GM12878 (cell line): ENCODE measurements around the gene RXYLT1. TPM values are rescaled to one million over a fixed set of nuclear protein-coding genes. Genes with fewer than 3 reads are reported as not detected.

Experiments
- ATAC-seq: fragments of 200-7000 bp; cut with Tn5 transposase; 3 replicates; pipeline ENCODE4 v1.9.1; 2020; ENCODE audit warnings: mild to moderate bottlenecking, moderate library complexity
- BruUV-seq: library from RNA; stranded (reverse); fragments of 400-500 nt; replicated peaks from 2 replicates; lab custom pipeline; 2021; lab: Mats Ljungman, UMichigan
- CTCF ChIA-PET: fragments of 300-600 bp; sonication (Branson Sonifier 250); formaldehyde crosslinking; extraction: SDS; loops from one replicate; lab custom pipeline; 2021; ENCODE audit warnings: inconsistent platforms; lab: Yijun Ruan, JAX
- POLR2A ChIA-PET: fragments of 350-600 bp; formaldehyde crosslinking; extraction: SDS; loops from one replicate; lab custom pipeline; 2021; ENCODE audit warnings: inconsistent platforms; lab: Charles Lee
- RAD21 ChIA-PET: fragments of 300-600 bp; sonication (Branson Sonifier 250); formaldehyde crosslinking; loops from one replicate; lab custom pipeline; 2023; ENCODE audit warnings: antibody characterized with exemption; ENCODE audit not compliant: unreplicated experiment; lab: Charles Lee
- SMC1A ChIA-PET: fragments of 300-600 bp; sonication (Branson Sonifier 250); formaldehyde crosslinking; loops from one replicate; lab custom pipeline; 2023; ENCODE audit not compliant: unreplicated experiment, uncharacterized antibody; lab: Charles Lee
- DNase-seq: peaks from one replicate; pipeline ENCODE4 v3.0.0-alpha.2; 2011; ENCODE audit warnings: low read depth, low spot score
- FAIRE-seq: peaks from 3 replicates; lab custom pipeline; 2011; peaks lifted over from hg19 to GRCh38; lab: Jason Lieb, UNC
- H2AFZ ChIP-seq: 2 replicates; pipeline ENCODE4 v1.6.0; 2011; ENCODE audit warnings: low read depth, low read length, control low read depth; ENCODE audit not compliant: control insufficient read depth
- H3K27ac ChIP-seq: 2 replicates; pipeline ENCODE4 v1.5.1; 2011; ENCODE audit warnings: control low read depth; ENCODE audit not compliant: control insufficient read depth, insufficient read depth
- H3K27me3 ChIP-seq, 2 experiments: replicated peaks in 1 of 2; 2 replicates each; pipeline versions ENCODE4 v1.6.0 to v1.6.1; 2011; ENCODE audit warnings: low read length in 1 of 2; ENCODE audit not compliant: control insufficient read depth in 2 of 2, insufficient read depth in 2 of 2
- H3K36me3 ChIP-seq, 2 experiments: 2 replicates each; pipeline ENCODE4 v1.5.1; 2011; ENCODE audit warnings: low read length in 1 of 2; ENCODE audit not compliant: control insufficient read depth in 2 of 2, insufficient read depth in 2 of 2
- H3K4me1 ChIP-seq: 2 replicates; pipeline ENCODE4 v1.6.1; 2011; ENCODE audit warnings: mild to moderate bottlenecking, low read length, moderate library complexity, mixed read lengths; ENCODE audit not compliant: control insufficient read depth, insufficient read depth
- H3K4me2 ChIP-seq: 2 replicates; pipeline ENCODE4 v1.6.0; 2011; ENCODE audit warnings: control low read depth; ENCODE audit not compliant: control insufficient read depth, insufficient read depth
- H3K4me3 ChIP-seq: fragments of 200-600 bp; sonication (generic); 2 replicates; pipeline ENCODE4 v1.5.1; 2016
- H3K79me2 ChIP-seq: 2 replicates; pipeline ENCODE4 v1.6.0; 2011; ENCODE audit warnings: low read length; ENCODE audit not compliant: control insufficient read depth, insufficient read depth
- H3K9ac ChIP-seq: 2 replicates; pipeline ENCODE4 v1.8.0; 2011; ENCODE audit warnings: low read length, control low read depth, mixed read lengths; ENCODE audit not compliant: control insufficient read depth, insufficient read depth
- H3K9me3 ChIP-seq: replicated peaks from 3 replicates; pipeline ENCODE4 v1.5.1; 2011; ENCODE audit warnings: mild to moderate bottlenecking, low read length; ENCODE audit not compliant: control insufficient read depth, insufficient read depth
- H4K20me1 ChIP-seq: 2 replicates; pipeline ENCODE4 v1.6.0; 2011; ENCODE audit not compliant: control insufficient read depth, insufficient read depth
- ATF2 ChIP-seq: IDR thresholded peaks from 2 replicates; pipeline ENCODE4 v1.6.1; 2012; ENCODE audit warnings: low read length, inconsistent platforms
- ATF7 ChIP-seq: fragments of 450-650 bp; IDR thresholded peaks from 2 replicates; pipeline ENCODE4 v1.6.1; 2016; ENCODE audit warnings: low read depth, mild to moderate bottlenecking
- BACH1 ChIP-seq: fragments of 450-650 bp; IDR thresholded peaks from 2 replicates; pipeline ENCODE4 v1.6.1; 2017; ENCODE audit warnings: mild to moderate bottlenecking, borderline replicate concordance
- GABPA ChIP-seq: IDR thresholded peaks from 2 replicates; pipeline ENCODE4 v1.6.1; 2014; ENCODE audit warnings: antibody characterized with exemption, low read depth, mild to moderate bottlenecking, inconsistent platforms
- HDGF ChIP-seq: fragments of 450-650 bp; IDR thresholded peaks from 2 replicates; pipeline ENCODE4 v1.6.1; 2016; ENCODE audit warnings: antibody characterized with exemption
- KDM1A ChIP-seq: fragments of 200-600 bp; sonication (generic); IDR thresholded peaks from 2 replicates; pipeline ENCODE4 v1.6.1; 2016; ENCODE audit warnings: borderline replicate concordance
- MTA2 ChIP-seq: fragments of 450-650 bp; IDR thresholded peaks from 2 replicates; pipeline ENCODE4 v1.6.1; 2016; ENCODE audit warnings: low read depth, mild to moderate bottlenecking, moderate library complexity
- MYB ChIP-seq: fragments of 150-350 bp; IDR thresholded peaks from 2 replicates; pipeline ENCODE4 v1.6.1; 2014; ENCODE audit warnings: mild to moderate bottlenecking, low read depth, low read length, borderline replicate concordance
- PBX3 ChIP-seq: IDR thresholded peaks from 2 replicates; pipeline ENCODE4 v1.6.1; 2011; ENCODE audit warnings: mild to moderate bottlenecking, low read depth, low read length, moderate library complexity; ENCODE audit not compliant: insufficient replicate concordance
- POLR2A ChIP-seq: IDR thresholded peaks from 2 replicates; pipeline ENCODE4 v1.6.1; 2011; ENCODE audit warnings: low read depth, mild to moderate bottlenecking, low read length
- POLR2AphosphoS2 ChIP-seq: IDR thresholded peaks from 2 replicates; pipeline ENCODE4 v1.6.1; 2011; ENCODE audit warnings: low read depth, mild to moderate bottlenecking, low read length, improper control_type of control experiment, moderate library complexity
- RAD21 ChIP-seq: IDR thresholded peaks from 2 replicates; pipeline ENCODE4 v1.6.1; 2011; ENCODE audit warnings: mild to moderate bottlenecking, low read depth, low read length, moderate library complexity; ENCODE audit not compliant: insufficient read depth
- SMARCA5 ChIP-seq: fragments of 450-650 bp; IDR thresholded peaks from 2 replicates; pipeline ENCODE4 v1.6.1; 2017; ENCODE audit warnings: mild to moderate bottlenecking
- SPI1 ChIP-seq: IDR thresholded peaks from 2 replicates; pipeline ENCODE4 v1.6.1; 2011; ENCODE audit warnings: low read depth, mild to moderate bottlenecking, low read length, moderate library complexity, borderline replicate concordance; ENCODE audit not compliant: insufficient read depth
- SREBF1 ChIP-seq: IDR thresholded peaks from 2 replicates; pipeline ENCODE4 v1.6.1; 2012; ENCODE audit warnings: mild to moderate bottlenecking, low read length
- TBL1XR1 ChIP-seq: IDR thresholded peaks from 2 replicates; pipeline ENCODE4 v1.6.1; 2012; ENCODE audit warnings: low read depth, low read length, improper control_type of control experiment
- YBX1 ChIP-seq: fragments of 450-650 bp; IDR thresholded peaks from 2 replicates; pipeline ENCODE4 v1.6.1; 2016; ENCODE audit warnings: antibody characterized with exemption
- WGBS: methylation state at CpG from one replicate; pipeline ENCODE4 v1.1.6; 2016; ENCODE audit warnings: low lambda C conversion rate; ENCODE audit not compliant: insufficient replicate concordance, insufficient coverage; ENCODE audit errors: missing lambda C conversion rate; 5-methylcytosine and 5-hydroxymethylcytosine counted together
- in situ Hi-C: fragments of 300-500 bp; cut with MboI; formaldehyde crosslinking; loops from 9 replicates; pipeline ENCODE4 v1.14.3; 2018; ENCODE audit warnings: mixed read lengths
- intact Hi-C: fragments of 100-400 bp; cut with micrococcal nuclease; formaldehyde crosslinking; loops from one replicate; pipeline ENCODE4 v1.14.2; 2022; ENCODE audit not compliant: unreplicated experiment
- polyA plus RNA-seq, 11 experiments: library from polyadenylated mRNA; depleted of rRNA in 4 of 11; unstranded in 6 of 11; stranded (reverse) in 5 of 11; fragments of >200 nt; fragmentation: Nextera tagmentation in 4 of 11; fragmentation: Illumina TruSeq in 1 of 11; extraction: Ambion mirVana in 4 of 11; extraction: Trizol in 1 of 11; gene quantifications; 1 replicate in 1 of 11; 2 replicates in 10 of 11; pipeline versions ENCODE4 v1.2.1 to v1.2.3, GENCODE V29; 2011 to 2016; ENCODE audit warnings: inconsistent platforms in 2 of 11, missing spikeins in 2 of 11, low read depth in 1 of 11
- total RNA-seq, 4 experiments: library from RNA; depleted of rRNA in 3 of 4; stranded (reverse); fragments of >200 nt in 3 of 4; fragmentation: Illumina TruSeq in 1 of 4; extraction: Trizol in 1 of 4; gene quantifications; 2 replicates each; pipeline versions ENCODE4 v1.2.1 to v1.2.3, GENCODE V29; 2013 to 2021

The RXYLT1 gene
- total and polyA plus RNA-seq, 10 of the 15 experiments (the other 5 are each of a cell fraction or from before 2014, with no cell fraction given), result 10.4 to 33.8 (median 21.5) TPM

- Histone ChIP-seq H3K79me2 (no peaks in the 10 kb centered on the region), H3K27me3 (peaks cover 2 to 6% of the 10 kb centered on the region in 2 experiments; a peak in 3 of 4 replicates), H3K4me3 (no peak overlapping the region), H3K4me1 (peaks cover 5% of the 10 kb centered on the region; the same call in 1 of the 2 replicates), H2AFZ (no peak overlapping the region), H3K36me3 (no peaks in the 10 kb centered on the region), H3K9me3 (no peaks in the 10 kb centered on the region), H3K27ac (no peak overlapping the region), H3K4me2 (0 out of 2 replicates have a peak overlapping the region, but pooled peaks have one; percentile 9), H4K20me1 (no peaks in the 10 kb centered on the region), H3K9ac (no peak overlapping the region)
- ATAC-seq (no peak), FAIRE-seq (no peak), DNase-seq (no peak)
- CTCF ChIA-PET, result interaction anchor here (3.0 kb wide), 2 partner anchors 9 to 411 kb away, joined by 29 to 39 read pairs; no protein-coding TSS in a partner anchor
- no TSS peak for BruUV-seq
- TF ChIP-seq ATF7, result no peak
- no peak for TF ChIP-seq POLR2A
- no peak for TF ChIP-seq SMARCA5
- TF ChIP-seq MTA2, result no peak
- no peak for TF ChIP-seq POLR2AphosphoS2
- TF ChIP-seq HDGF, result no peak
- no peak for TF ChIP-seq YBX1
- no peak for TF ChIP-seq RAD21
- no peak for TF ChIP-seq BACH1
- no peak for TF ChIP-seq SREBF1
- no peak for TF ChIP-seq TBL1XR1
- no peak for TF ChIP-seq PBX3
- TF ChIP-seq KDM1A, result no peak
- TF ChIP-seq GABPA, result no peak
- TF ChIP-seq ATF2, result no peak
- no peak for TF ChIP-seq SPI1
- no peak for TF ChIP-seq MYB
- RAD21 ChIA-PET, result interaction anchor here (1.5 to 2.1 kb wide), 3 partner anchors 33 to 411 kb away, joined by 5 to 9 read pairs (median 8); no protein-coding TSS in a partner anchor
- POLR2A ChIA-PET, result no interaction called here
- SMC1A ChIA-PET, result interaction anchor here (0.9 to 1.7 kb wide), 5 partner anchors 9 to 579 kb away, joined by 3 to 4 read pairs (median 3); no protein-coding TSS in a partner anchor
- in situ Hi-C loops, result loop anchor here (25.0 kb wide), 1 partner anchor 542 kb away; the partner anchor contains the start of gene C12orf56
- 19% methylated on average over 2 of the region's 2 CpGs for WGBS
- intact Hi-C loops, result loop anchor here (10.0 kb wide), 2 partner anchors 169 to 249 kb away; no protein-coding TSS in a partner anchor
These were observed 66.0 kb downstream of the RXYLT1 start for GRCh38 chr12:63845726-63846125.
